Esophagus squamous epithelium (tissue), 5 donors: ENCODE results near the gene SLC25A15. TPM values are rescaled to one million over a fixed set of nuclear protein-coding genes. Genes with fewer than 3 reads are reported as not detected.
"Not testable (repeated sequence)": the region's sequence is repeated elsewhere in the genome, so short reads cannot be mapped to it uniquely, and the experiment has no call there.

Source experiments
- DNase-seq: peaks from one replicate; lab custom pipeline; 2025; lab: John Stamatoyannopoulos, UW
- H3K27ac ChIP-seq, 4 donors: fragments of 200-600 bp; sonication (generic); one replicate each; pipeline ENCODE4 v1.5.1; 2016 to 2019; ENCODE audit warnings: mild to moderate bottlenecking in 1 of 4
- H3K27me3 ChIP-seq, 4 donors: fragments of 200-600 bp; sonication (generic); 1 replicate in 3 of 4; 2 replicates in 1 of 4; pipeline versions ENCODE4 v1.5.1 to v1.6.0; 2017 to 2021; ENCODE audit warnings: antibody characterized with exemption in 1 of 4
- H3K36me3 ChIP-seq, 3 donors: fragments of 200-600 bp; sonication (generic); one replicate each; pipeline ENCODE4 v1.5.1; 2016 to 2019
- H3K4me1 ChIP-seq, 3 donors: fragments of 200-600 bp; sonication (generic); one replicate each; pipeline ENCODE4 v1.5.1; 2017 to 2019
- H3K4me3 ChIP-seq, 4 donors: fragments of 200-600 bp; sonication (generic); 1 replicate in 3 of 4; 2 replicates in 1 of 4; pipeline ENCODE4 v1.5.1; 2016 to 2019; ENCODE audit warnings: mild to moderate bottlenecking in 2 of 4, moderate library complexity in 1 of 4
- H3K9me3 ChIP-seq, 3 donors: fragments of 200-600 bp; sonication (generic); one replicate each; pipeline ENCODE4 v1.5.1; 2016 to 2019
- POLR2A ChIP-seq, 4 donors: fragments of 450-650 bp; IDR thresholded peaks; one replicate each; pipeline ENCODE4 v1.6.1; 2017; ENCODE audit warnings: antibody characterized with exemption in 4 of 4, mild to moderate bottlenecking in 4 of 4, moderate library complexity in 3 of 4
- WGBS, 2 donors: methylation state at CpG; one replicate each; pipeline ENCODE4 v1.1.5; 2018; 5-methylcytosine and 5-hydroxymethylcytosine counted together
- intact Hi-C: fragments of 100-400 bp; cut with DNase I; formaldehyde crosslinking; loops from one replicate; pipeline ENCODE4 v1.15.0; 2022
- total RNA-seq, 4 donors: library from RNA; depleted of rRNA; stranded (reverse); fragments of >200 nt; gene quantifications; one replicate each; pipeline ENCODE4 v1.1.0, GENCODE V29; 2016
- TF ChIP-seq, protein P1 (sequence below), 6 experiments: fragments of 450-650 bp in 4 of 6; fragments of 200-600 bp in 2 of 6; sonication (generic) in 2 of 6; IDR thresholded peaks; one replicate each; pipeline ENCODE4 v1.5.1; 2016 to 2019; ENCODE audit warnings: antibody characterized with exemption in 6 of 6, mild to moderate bottlenecking in 4 of 6, moderate library complexity in 4 of 6
- donor health status: DM: yes; HTN: yes; CAD: no.

SLC25A15 gene
- total RNA-seq, 4 donors from 2014 or later, result 6.4 to 12.1 (median 9.8) TPM

GRCh38 chr13:40787062-40787461 is 2.3 kb upstream of the SLC25A15 start:
- no peak for DNase-seq
- intact Hi-C loops, result no loop called here
- Histone ChIP-seq H3K9me3 (no peaks in the 10 kb centered on the region), H3K4me3 (no peak overlapping the region), H3K4me1 (peaks cover 0 to 18% (median 4%) of the 10 kb centered on the region in 3 donors), H3K27ac (no peak overlapping the region), H3K27me3 (no peaks in the 10 kb centered on the region), H3K36me3 (no peaks in the 10 kb centered on the region)
- TF ChIP-seq, protein P1, sequence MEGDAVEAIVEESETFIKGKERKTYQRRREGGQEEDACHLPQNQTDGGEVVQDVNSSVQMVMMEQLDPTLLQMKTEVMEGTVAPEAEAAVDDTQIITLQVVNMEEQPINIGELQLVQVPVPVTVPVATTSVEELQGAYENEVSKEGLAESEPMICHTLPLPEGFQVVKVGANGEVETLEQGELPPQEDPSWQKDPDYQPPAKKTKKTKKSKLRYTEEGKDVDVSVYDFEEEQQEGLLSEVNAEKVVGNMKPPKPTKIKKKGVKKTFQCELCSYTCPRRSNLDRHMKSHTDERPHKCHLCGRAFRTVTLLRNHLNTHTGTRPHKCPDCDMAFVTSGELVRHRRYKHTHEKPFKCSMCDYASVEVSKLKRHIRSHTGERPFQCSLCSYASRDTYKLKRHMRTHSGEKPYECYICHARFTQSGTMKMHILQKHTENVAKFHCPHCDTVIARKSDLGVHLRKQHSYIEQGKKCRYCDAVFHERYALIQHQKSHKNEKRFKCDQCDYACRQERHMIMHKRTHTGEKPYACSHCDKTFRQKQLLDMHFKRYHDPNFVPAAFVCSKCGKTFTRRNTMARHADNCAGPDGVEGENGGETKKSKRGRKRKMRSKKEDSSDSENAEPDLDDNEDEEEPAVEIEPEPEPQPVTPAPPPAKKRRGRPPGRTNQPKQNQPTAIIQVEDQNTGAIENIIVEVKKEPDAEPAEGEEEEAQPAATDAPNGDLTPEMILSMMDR (IDR thresholded peaks at IDR 0.05), result no peak
- TF ChIP-seq POLR2A (IDR thresholded peaks at IDR 0.05), result no peak
- 69 to 72% methylated on average over 5 of the region's 5 CpGs for WGBS, 2 donors

- whole genome bisulfite sequencing, 2 donors, result 46 to 56% methylated on average over 17 to 18 of the region's 18 CpGs
- Histone ChIP-seq H3K4me3 (peak overlapping the region; percentile 56 to 85 (median 80)), H3K4me1 (peaks cover 0 to 18% (median 4%) of the 10 kb centered on the region in 3 donors), H3K27ac (peak overlapping the region; percentile 79 to 90 (median 86))
- H3K27me3 ChIP-seq, H3K36me3 ChIP-seq, intact Hi-C loops, H3K9me3 ChIP-seq, DNase-seq: not testable (repeated sequence)
Measured at GRCh38 chr13:40788540-40789274, 704 bp upstream of the SLC25A15 start.

DNA sequence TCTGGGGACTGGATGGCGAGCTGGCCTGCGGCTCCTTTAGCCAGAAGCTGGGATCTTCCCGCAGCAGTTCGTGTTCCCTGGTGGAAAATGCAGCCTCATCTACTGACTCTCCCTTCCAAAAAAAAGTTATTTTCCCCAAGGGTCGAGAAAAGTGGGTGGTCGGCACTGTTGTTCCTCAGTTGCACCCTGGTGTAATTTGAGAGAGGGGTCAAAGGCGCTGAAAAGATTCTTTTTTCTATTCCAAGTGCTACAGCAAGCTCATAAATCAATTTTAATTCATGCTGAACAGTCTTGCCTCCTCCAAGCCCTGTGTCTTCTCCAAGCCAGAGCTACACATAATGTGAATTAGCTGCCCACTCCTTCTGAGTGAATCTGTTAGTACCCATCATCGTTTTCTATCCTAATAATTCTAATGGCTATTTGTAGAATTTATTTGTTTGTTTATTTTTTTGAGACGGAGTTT is 774 bp downstream of the SLC25A15 start:
- H3K4me1 ChIP-seq, result peaks cover 0 to 18% (median 4%) of the 10 kb centered on the region in 3 donors
- H3K27ac ChIP-seq, result peak overlapping the region; percentile 79 to 90 (median 86)
- H3K27me3 ChIP-seq, result no peaks in the 10 kb centered on the region
- WGBS, 2 donors, result 28% methylated on average over 7 to 9 of the region's 9 CpGs
- no peaks in the 10 kb centered on the region for H3K9me3 ChIP-seq
- H3K36me3 ChIP-seq, result peaks cover 0 to 22% (median 0%) of the 10 kb centered on the region in 3 donors
- no peak for TF ChIP-seq POLR2A (IDR thresholded peaks at IDR 0.05)
- TF ChIP-seq, protein P1 (IDR thresholded peaks at IDR 0.05), result no peak
- no peak for DNase-seq
- intact Hi-C loops, result no loop called here
- H3K4me3 ChIP-seq, result peak overlapping the region; percentile 56 to 85 (median 80)

DNA sequence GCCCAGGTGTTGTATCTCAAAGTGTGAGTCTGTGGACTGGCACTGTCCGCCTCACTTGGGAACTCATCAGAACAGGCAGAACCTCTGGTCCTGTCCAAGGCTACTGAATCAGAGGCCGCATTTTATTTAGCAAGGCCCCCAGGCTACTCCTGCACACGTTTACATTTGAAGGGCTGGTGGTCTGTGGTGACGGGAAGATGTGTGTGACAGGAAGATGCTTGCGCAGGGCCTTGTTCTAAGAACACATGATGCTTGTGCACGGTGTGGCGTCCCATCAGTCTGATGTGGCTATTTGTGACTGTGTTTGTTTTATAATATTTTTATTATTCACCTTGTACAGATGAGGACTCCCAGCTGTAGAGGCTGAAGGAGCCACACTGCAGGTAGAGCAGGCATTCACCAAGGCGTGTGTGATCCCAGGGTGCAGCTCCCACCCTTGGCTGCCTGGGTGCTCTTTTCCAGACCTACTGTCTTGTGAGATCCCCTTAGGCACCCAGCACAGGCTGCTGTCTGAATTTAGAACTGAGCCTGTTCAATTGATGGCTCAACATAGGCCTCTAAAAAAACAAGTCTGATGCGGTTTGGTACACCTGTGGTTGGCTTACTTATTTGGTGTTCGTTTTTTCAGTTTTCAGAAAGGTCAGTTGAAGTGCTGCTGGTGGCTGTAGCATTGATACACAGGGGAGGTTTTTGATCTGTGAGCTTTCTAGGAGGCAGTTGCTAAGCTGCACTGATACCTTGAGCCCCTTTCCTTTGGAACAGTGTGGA is 3.1 kb downstream of the SLC25A15 start:
- TF ChIP-seq, protein P1 (IDR thresholded peaks at IDR 0.05), result no peak
- TF ChIP-seq POLR2A (IDR thresholded peaks at IDR 0.05), result no peak
- no peaks in the 10 kb centered on the region for H3K27me3 ChIP-seq
- H3K27ac ChIP-seq, result no peak overlapping the region
- no peak for DNase-seq
- intact Hi-C loops, result no loop called here
- H3K4me3 ChIP-seq, result no peak overlapping the region
- 77 to 88% methylated on average over 8 to 10 of the region's 10 CpGs for WGBS, 2 donors
- no peaks in the 10 kb centered on the region for H3K9me3 ChIP-seq
- H3K36me3 ChIP-seq, result peaks cover 0 to 40% (median 0%) of the 10 kb centered on the region in 3 donors
- H3K4me1 ChIP-seq, result peaks cover 0 to 18% (median 4%) of the 10 kb centered on the region in 3 donors

GRCh38 chr13:40793339-40793738 is 3.9 kb downstream of the SLC25A15 start:
- 89 to 96% methylated on average over 3 of the region's 3 CpGs for WGBS, 2 donors
- intact Hi-C loops, result no loop called here
- Histone ChIP-seq H3K4me1 (peaks cover 0 to 18% (median 4%) of the 10 kb centered on the region in 3 donors), H3K4me3 (no peak overlapping the region), H3K36me3 (peaks cover 0 to 49% (median 0%) of the 10 kb centered on the region in 3 donors), H3K27me3 (no peaks in the 10 kb centered on the region), H3K27ac (no peak overlapping the region), H3K9me3 (no peaks in the 10 kb centered on the region)
- no peak for DNase-seq
- no peak for TF ChIP-seq POLR2A (IDR thresholded peaks at IDR 0.05)
- TF ChIP-seq, protein P1 (IDR thresholded peaks at IDR 0.05), result no peak
